Nephron (organoid): ENCODE measurements around the gene RAB42.

Experiments
- H3K27ac Mint-ChIP-seq, 3 experiments: 2 replicates each; pipeline ENCODE4 v1.8.0; 2020; ENCODE audit warnings: mixed read lengths in 3 of 3, mild to moderate bottlenecking in 2 of 3, moderate library complexity in 1 of 3
- H3K27me3 Mint-ChIP-seq: 2 replicates; pipeline ENCODE4 v1.8.0; 2021; ENCODE audit warnings: low read depth, mild to moderate bottlenecking, moderate library complexity, mixed read lengths
- H3K36me3 Mint-ChIP-seq: 2 replicates; pipeline ENCODE4 v1.8.0; 2020; ENCODE audit warnings: low read depth, mixed read lengths
- H3K4me1 Mint-ChIP-seq: 2 replicates; pipeline ENCODE4 v1.8.0; 2020; ENCODE audit warnings: mixed read lengths
- H3K4me3 Mint-ChIP-seq, 3 experiments: 2 replicates each; pipeline ENCODE4 v1.8.0; 2020; ENCODE audit warnings: mild to moderate bottlenecking in 3 of 3, mixed read lengths in 3 of 3, moderate library complexity in 2 of 3
- H3K9me3 Mint-ChIP-seq: 2 replicates; pipeline ENCODE4 v1.8.0; 2020; ENCODE audit warnings: mixed read lengths
- TF ChIP-seq, protein P1 (sequence below), 3 experiments: fragments of 200-600 bp; sonication (generic); IDR thresholded peaks; one replicate each; pipeline ENCODE4 v1.5.0; 2021; ENCODE audit warnings: antibody characterized with exemption in 3 of 3; ENCODE audit not compliant: unreplicated experiment in 3 of 3

The RAB42 gene

DNA sequence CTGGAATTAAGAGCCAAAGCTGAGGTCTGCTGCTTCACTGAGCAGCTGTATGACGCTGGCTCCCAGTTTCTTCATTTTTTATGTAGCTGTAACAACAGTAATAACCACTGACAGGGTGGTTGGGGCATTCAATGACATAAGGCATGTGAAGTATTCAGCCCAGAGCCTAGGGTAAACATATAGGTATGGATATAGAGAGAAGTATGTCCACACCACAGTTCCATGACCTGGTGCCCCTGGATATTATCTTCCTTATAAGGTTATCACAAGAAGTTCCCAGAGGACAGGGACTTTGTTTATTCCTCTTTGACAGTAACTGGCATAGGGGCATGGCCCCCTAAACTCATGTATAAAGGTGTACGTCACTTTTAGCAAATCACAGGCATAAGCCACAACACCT lies 14.7 kb downstream of the RAB42 start:
- TF ChIP-seq, protein P1, sequence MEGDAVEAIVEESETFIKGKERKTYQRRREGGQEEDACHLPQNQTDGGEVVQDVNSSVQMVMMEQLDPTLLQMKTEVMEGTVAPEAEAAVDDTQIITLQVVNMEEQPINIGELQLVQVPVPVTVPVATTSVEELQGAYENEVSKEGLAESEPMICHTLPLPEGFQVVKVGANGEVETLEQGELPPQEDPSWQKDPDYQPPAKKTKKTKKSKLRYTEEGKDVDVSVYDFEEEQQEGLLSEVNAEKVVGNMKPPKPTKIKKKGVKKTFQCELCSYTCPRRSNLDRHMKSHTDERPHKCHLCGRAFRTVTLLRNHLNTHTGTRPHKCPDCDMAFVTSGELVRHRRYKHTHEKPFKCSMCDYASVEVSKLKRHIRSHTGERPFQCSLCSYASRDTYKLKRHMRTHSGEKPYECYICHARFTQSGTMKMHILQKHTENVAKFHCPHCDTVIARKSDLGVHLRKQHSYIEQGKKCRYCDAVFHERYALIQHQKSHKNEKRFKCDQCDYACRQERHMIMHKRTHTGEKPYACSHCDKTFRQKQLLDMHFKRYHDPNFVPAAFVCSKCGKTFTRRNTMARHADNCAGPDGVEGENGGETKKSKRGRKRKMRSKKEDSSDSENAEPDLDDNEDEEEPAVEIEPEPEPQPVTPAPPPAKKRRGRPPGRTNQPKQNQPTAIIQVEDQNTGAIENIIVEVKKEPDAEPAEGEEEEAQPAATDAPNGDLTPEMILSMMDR (IDR thresholded peaks at IDR 0.05; ENCODE audit: unreplicated experiment in 3 of 3) = no peak
- no peak overlapping the region for H3K4me3 Mint-ChIP-seq
- no peaks in the 10 kb centered on the region for H3K27me3 Mint-ChIP-seq
- H3K9me3 Mint-ChIP-seq = no peaks in the 10 kb centered on the region
- H3K36me3 Mint-ChIP-seq = peaks cover 23% of the 10 kb centered on the region
- no peak overlapping the region for H3K27ac Mint-ChIP-seq
- H3K4me1 Mint-ChIP-seq = peaks cover under 1% of the 10 kb centered on the region

DNA sequence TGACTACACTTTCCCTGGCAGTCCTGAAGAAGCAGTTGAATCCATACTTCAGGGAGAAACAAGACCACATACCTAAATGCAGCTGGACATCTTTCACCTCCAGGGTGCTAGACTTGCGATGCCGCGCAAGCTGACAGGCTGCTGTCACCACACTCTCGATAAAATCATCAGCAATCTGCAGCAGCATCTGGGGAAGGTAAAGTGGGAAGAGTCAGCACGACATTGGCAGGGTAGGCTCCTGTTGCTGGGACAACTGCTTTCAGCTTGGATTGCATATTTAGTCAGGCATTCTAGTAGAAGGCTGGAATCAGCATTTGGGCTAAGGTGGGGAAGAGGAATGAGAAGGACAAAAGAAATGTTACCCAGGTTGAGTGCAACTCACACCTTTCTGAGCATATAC lies 21.1 kb downstream of the RAB42 start:
- Mint-ChIP-seq H3K4me1 (no peaks in the 10 kb centered on the region), H3K4me3 (no peak overlapping the region), H3K27me3 (no peaks in the 10 kb centered on the region), H3K27ac (no peak overlapping the region), H3K36me3 (peaks cover 38% of the 10 kb centered on the region), H3K9me3 (no peaks in the 10 kb centered on the region)
- TF ChIP-seq, protein P1 (IDR thresholded peaks at IDR 0.05; ENCODE audit: unreplicated experiment in 3 of 3) = no peak

DNA sequence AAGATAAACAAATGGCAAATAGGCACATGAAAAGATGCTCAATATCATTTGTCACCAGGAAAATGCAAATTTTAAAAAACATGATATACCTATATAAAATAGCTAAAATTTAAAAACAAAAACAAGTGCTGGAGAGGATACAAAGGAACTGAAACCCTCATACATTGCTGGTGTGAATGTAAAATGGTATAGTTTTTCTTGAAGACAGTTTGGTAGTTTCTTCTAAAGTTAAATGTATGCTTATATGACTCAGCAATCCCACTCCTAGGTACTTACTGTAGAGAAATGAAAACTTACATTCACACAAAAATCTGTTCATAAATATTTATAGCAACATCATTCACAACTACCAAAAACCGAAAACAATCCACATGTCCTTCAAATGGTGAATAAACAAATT lies 39.6 kb downstream of the RAB42 start:
- Mint-ChIP-seq H3K9me3 (no peaks in the 10 kb centered on the region), H3K36me3 (peaks cover 5% of the 10 kb centered on the region), H3K27ac (no peak overlapping the region), H3K4me3 (no peak overlapping the region), H3K4me1 (no peaks in the 10 kb centered on the region), H3K27me3 (no peaks in the 10 kb centered on the region)
- TF ChIP-seq, protein P1 (IDR thresholded peaks at IDR 0.05; ENCODE audit: unreplicated experiment in 3 of 3) = no peak

DNA sequence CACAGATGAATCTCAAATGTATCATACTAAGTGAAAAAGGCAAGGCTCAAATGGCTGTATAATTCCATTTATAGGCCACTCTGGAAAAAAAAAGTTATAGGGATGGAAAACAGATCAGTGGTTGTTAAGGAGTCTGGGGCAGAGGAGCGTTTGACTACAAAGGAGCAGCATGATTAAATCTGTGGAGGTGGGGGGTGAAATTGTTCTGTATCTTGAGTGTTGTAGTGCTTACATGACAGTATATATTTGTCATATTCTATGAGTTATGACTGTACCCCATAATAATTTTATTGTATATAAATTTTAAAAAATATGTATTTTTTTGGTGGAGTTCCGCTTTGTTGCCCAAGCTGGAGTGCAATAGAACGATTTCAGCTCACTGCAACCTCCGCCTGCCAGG lies 40.5 kb downstream of the RAB42 start:
- Mint-ChIP-seq H3K9me3 (no peaks in the 10 kb centered on the region), H3K4me1 (no peaks in the 10 kb centered on the region), H3K27ac (no peak overlapping the region), H3K36me3 (peaks cover 5% of the 10 kb centered on the region), H3K27me3 (no peaks in the 10 kb centered on the region), H3K4me3 (no peak overlapping the region)
- TF ChIP-seq, protein P1 (IDR thresholded peaks at IDR 0.05; ENCODE audit: unreplicated experiment in 3 of 3) = no peak

DNA sequence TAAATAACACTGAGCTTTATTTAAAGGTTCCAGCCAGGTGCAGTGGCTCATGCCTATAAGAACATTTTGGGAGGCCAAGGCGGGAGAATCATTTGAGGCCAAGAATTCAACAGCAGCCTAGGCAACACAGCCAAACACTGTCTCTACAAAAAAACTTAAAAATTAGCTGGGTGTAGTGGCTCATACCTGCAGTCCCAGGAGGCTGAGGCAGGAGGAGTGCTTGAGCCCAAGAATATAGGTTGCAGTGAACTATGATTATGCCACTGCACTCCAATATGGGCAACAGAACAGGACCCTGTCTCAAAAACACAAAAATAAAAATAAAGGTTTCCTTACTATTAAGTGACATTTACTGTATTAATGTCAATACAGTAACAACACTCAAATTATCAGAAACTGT lies 48.7 kb downstream of the RAB42 start:
- no peaks in the 10 kb centered on the region for H3K36me3 Mint-ChIP-seq
- H3K4me3 Mint-ChIP-seq = peak overlapping the region; percentile 99
- TF ChIP-seq, protein P1 (IDR thresholded peaks at IDR 0.05; ENCODE audit: unreplicated experiment in 3 of 3) = peak; percentile 20 to 34 (median 20)
- H3K4me1 Mint-ChIP-seq = peaks cover 41% of the 10 kb centered on the region
- H3K27me3 Mint-ChIP-seq = no peaks in the 10 kb centered on the region
- no peaks in the 10 kb centered on the region for H3K9me3 Mint-ChIP-seq
- H3K27ac Mint-ChIP-seq = peak overlapping the region in 1 of 3 experiments; percentile 99

DNA sequence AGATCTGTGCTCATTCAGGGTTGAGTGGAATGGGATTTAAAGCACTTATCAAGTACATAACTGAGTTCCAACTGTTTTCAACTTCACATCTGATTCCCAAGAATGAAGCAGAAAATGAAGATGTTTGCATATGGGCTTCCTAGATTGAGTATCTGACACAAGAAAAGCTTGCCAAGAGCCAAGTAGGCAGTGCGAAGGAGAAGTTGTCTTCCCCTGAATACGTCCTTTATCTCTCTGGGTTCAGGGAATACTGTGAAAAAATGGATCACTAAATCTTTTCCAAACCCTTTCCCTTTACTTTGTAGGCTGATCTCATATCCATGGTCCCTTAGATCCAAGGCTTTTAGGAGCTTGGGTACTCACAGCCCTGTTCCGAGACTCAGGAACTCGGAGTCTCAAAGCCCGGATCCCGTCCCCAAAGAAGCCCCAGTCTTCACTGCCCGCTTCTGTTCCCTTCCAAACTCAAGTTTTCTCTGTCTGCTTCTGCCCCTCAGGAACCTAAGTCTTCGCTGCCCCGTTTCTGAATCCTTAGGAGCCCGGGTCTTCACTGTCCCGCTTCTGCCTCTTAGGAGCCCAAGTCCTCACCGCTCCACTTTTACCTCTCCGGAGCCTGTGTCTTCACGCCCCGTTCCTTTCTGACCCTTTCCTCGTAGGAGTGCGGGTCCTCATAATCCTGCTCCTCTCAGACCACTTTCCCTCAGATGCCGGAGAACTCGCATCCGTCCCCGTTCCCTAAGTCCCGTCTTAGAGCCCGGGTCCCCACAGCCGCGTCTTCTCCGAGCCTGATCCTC lies 50.2 kb downstream of the RAB42 start:
- TF ChIP-seq, protein P1 (IDR thresholded peaks at IDR 0.05; ENCODE audit: unreplicated experiment in 3 of 3) = no peak
- Mint-ChIP-seq H3K4me3 (peak overlapping the region; percentile 99), H3K27ac (peak overlapping the region; percentile 96 to 99 (median 98)), H3K27me3 (no peaks in the 10 kb centered on the region), H3K9me3 (no peaks in the 10 kb centered on the region), H3K4me1 (peaks cover 46% of the 10 kb centered on the region), H3K36me3 (no peaks in the 10 kb centered on the region)
